Omental fat pad (tissue), 4 donors: ENCODE data around the gene EIF3I. TPM values are rescaled to one million over a fixed set of nuclear protein-coding genes. Genes with fewer than 3 reads are reported as not detected.

Experiments used
- ATAC-seq: fragments of 150-250 bp; one replicate; pipeline ENCODE4 v1.9.1; 2016; ENCODE audit warnings: mild to moderate bottlenecking, moderate library complexity; ENCODE audit not compliant: low FRiP score
- DNase-seq: peaks from one replicate; pipeline ENCODE4 v3.0.0-alpha.2; 2019; ENCODE audit warnings: low spot score
- CTCF ChIP-seq, 3 donors: fragments of 450-650 bp; IDR thresholded peaks; one replicate each; pipeline ENCODE4 v1.5.1; 2016 to 2017; ENCODE audit warnings: antibody characterized with exemption in 3 of 3, mild to moderate bottlenecking in 3 of 3, moderate library complexity in 2 of 3
- total RNA-seq, 4 donors: library from RNA; depleted of rRNA; stranded (reverse); fragments of >200 nt; gene quantifications; one replicate each; pipeline ENCODE4 v1.1.0, GENCODE V29; 2016

EIF3I gene
- total RNA-seq, 4 donors from 2014 or later: 159 to 210 (median 191) TPM

GRCh38 chr1:32197837-32198236 is 24.4 kb upstream of the EIF3I start:
- ATAC-seq (no peak), DNase-seq (no peak)
- no peak for TF ChIP-seq CTCF (IDR thresholded peaks at IDR 0.05)

GRCh38 chr1:32198237-32199042 is 23.8 kb upstream of the EIF3I start:
- DNase-seq: no peak
- TF ChIP-seq CTCF (IDR thresholded peaks at IDR 0.05): no peak
- no peak for ATAC-seq

DNA sequence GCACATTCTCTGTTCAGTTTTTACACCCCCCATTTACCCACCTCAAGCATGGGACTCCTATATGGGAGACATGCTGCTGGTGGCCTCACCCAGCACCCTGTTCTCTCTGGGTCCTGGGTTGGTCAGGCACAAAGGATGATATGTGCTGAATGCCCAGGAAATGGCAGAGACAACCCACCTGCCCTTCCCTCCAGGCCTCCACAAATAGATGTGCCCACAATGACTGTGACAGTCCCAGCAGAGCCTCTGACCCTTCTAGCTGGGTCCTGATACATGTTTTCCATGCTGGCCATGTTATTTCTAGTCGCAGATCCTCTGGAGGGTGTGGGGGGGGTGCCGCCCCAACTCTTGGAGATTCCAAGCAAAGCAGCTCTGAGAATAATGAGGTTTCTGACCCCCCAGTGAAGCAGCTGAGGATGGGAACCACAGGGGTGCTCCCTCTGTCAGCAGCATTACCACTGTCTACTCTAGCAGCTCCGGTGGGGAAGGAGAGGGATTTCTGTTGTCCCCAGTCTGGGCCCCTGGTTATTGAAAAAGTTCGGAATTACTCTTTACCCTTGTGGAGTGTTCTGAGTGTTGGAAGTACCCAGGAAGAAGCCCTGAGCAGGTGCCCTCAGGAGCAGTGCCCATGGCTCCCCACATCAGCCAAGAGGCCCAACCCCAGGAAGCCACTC is 23.0 kb upstream of the EIF3I start:
- no peak for TF ChIP-seq CTCF (IDR thresholded peaks at IDR 0.05)
- DNase-seq (no peak), ATAC-seq (no peak)

GRCh38 chr1:32199717-32200072 is 22.5 kb upstream of the EIF3I start:
- no peak for TF ChIP-seq CTCF (IDR thresholded peaks at IDR 0.05)
- ATAC-seq: no peak
- DNase-seq: no peak

GRCh38 chr1:32200226-32201010 is 21.8 kb upstream of the EIF3I start, which contains the start of gene CCDC28B:
CCDC28B (plus strand) TSS chr1:32200595; CDS start chr1:32201936, 1,341 bp downstream.
- peak; percentile 69 for DNase-seq
- ATAC-seq: peak; percentile 52
- TF ChIP-seq CTCF (IDR thresholded peaks at IDR 0.05): no peak

DNA sequence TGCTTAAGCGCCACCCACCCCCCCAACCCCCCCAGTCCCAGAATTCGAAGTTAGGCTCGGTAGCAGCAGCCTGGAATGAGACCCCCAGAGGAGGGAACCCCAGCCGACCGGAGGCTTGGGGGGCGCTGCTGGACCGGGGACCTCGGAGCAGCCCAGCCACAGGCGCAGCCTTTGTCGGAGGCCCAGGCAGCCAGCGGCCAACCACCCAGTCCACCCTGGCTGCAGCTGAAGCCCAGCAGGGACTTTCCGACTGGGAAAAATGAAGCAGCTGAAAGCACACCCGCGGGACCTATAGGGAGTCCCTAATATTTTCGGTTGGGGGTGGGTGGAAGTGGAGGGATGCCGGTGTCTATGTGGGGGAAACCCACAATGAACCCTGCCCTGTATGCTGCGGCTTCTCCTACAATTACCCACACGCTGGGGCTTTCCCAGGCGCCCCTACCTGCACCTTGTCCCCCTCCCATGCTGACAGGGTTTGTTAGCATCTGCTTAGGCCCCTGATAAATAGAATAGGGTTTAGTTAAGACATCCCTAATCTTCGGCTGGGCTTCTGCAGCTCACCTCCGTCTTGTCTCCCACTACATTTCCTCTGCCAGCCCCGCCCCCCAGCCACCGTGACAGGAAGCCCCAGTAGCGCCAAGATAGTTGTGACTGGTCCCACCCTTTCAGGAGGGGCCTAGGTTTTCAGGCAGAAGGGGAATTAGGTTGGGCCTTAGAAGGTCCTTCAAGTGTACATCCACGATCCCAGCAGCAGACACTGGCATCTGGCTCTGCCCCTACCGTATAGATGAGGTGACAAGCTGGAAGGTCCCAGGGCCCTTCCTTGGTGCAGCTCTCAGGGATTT is 21.0 kb upstream of the EIF3I start:
- TF ChIP-seq CTCF (IDR thresholded peaks at IDR 0.05): no peak
- DNase-seq (no peak), ATAC-seq (peak; percentile 30)
